Panc1 (cell line): ENCODE results near the gene JPH4.

Source experiments
- POLR2AphosphoS5 ChIP-seq: IDR thresholded peaks from 2 replicates; pipeline ENCODE4 v1.6.1; 2012; ENCODE audit warnings: mild to moderate bottlenecking, low read depth, low read length, moderate library complexity
- TF ChIP-seq, protein P1 (sequence below): fragments of 450-650 bp; IDR thresholded peaks from 2 replicates; pipeline ENCODE4 v1.5.1; 2017; ENCODE audit warnings: mild to moderate bottlenecking

DNA sequence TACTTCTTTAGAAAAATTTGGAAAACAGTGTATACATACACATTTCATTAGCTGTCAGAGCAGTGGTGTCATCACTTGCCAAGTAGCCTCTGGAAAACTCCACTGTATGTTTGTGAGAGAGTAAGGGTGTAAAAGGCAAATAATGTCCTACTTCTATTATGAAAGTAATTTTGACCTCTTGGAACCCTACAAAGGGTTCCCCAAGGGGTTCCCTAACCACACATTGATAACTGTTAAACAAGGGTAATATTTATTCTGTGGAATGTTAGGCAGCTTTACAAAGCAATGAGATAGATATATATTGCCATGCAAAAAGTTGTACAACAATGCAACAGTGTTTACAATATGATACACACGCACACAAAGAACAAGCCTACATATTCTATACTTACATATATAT is 38.9 kb upstream of the JPH4 start:
- TF ChIP-seq, protein P1, sequence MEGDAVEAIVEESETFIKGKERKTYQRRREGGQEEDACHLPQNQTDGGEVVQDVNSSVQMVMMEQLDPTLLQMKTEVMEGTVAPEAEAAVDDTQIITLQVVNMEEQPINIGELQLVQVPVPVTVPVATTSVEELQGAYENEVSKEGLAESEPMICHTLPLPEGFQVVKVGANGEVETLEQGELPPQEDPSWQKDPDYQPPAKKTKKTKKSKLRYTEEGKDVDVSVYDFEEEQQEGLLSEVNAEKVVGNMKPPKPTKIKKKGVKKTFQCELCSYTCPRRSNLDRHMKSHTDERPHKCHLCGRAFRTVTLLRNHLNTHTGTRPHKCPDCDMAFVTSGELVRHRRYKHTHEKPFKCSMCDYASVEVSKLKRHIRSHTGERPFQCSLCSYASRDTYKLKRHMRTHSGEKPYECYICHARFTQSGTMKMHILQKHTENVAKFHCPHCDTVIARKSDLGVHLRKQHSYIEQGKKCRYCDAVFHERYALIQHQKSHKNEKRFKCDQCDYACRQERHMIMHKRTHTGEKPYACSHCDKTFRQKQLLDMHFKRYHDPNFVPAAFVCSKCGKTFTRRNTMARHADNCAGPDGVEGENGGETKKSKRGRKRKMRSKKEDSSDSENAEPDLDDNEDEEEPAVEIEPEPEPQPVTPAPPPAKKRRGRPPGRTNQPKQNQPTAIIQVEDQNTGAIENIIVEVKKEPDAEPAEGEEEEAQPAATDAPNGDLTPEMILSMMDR = no peak
- TF ChIP-seq POLR2AphosphoS5 = no peak
